Ishikawa (cell line): ENCODE results near the gene SUOX.

Experiments used
- CEBPB ChIP-seq: IDR thresholded peaks from 2 replicates; pipeline ENCODE4 v1.6.1; 2012
- CREB1 ChIP-seq: IDR thresholded peaks from 2 replicates; pipeline ENCODE4 v1.6.1; 2012; ENCODE audit warnings: low read depth
- EGR1 ChIP-seq: IDR thresholded peaks from 2 replicates; pipeline ENCODE4 v1.6.1; 2012
- EP300 ChIP-seq: IDR thresholded peaks from 2 replicates; pipeline ENCODE4 v1.6.1; 2012; ENCODE audit warnings: borderline replicate concordance
- FOXM1 ChIP-seq: IDR thresholded peaks from 2 replicates; pipeline ENCODE4 v1.6.1; 2012; ENCODE audit warnings: low read depth, borderline replicate concordance
- NFIC ChIP-seq: IDR thresholded peaks from 2 replicates; pipeline ENCODE4 v1.6.1; 2012
- RAD21 ChIP-seq: IDR thresholded peaks from 2 replicates; pipeline ENCODE4 v1.6.1; 2012; ENCODE audit warnings: low read depth
- TAF1 ChIP-seq: IDR thresholded peaks from 2 replicates; pipeline ENCODE4 v1.6.1; 2012; ENCODE audit warnings: low read depth, mild to moderate bottlenecking
- TEAD4 ChIP-seq: IDR thresholded peaks from 2 replicates; pipeline ENCODE4 v1.6.1; 2012
- YY1 ChIP-seq: IDR thresholded peaks from 2 replicates; pipeline ENCODE4 v1.6.1; 2012; ENCODE audit warnings: low read depth
- ZBTB7A ChIP-seq: IDR thresholded peaks from 2 replicates; pipeline ENCODE4 v1.6.1; 2012; ENCODE audit warnings: low read depth
- TF ChIP-seq, protein P1 (sequence below): IDR thresholded peaks from 2 replicates; pipeline ENCODE4 v1.6.1; 2012
- TF ChIP-seq, protein P2 (sequence below): IDR thresholded peaks from 2 replicates; pipeline ENCODE4 v1.6.1; 2012
- TF ChIP-seq, protein P3 (sequence below): IDR thresholded peaks from 2 replicates; pipeline ENCODE4 v1.6.1; 2012; ENCODE audit warnings: low read depth, mild to moderate bottlenecking

DNA sequence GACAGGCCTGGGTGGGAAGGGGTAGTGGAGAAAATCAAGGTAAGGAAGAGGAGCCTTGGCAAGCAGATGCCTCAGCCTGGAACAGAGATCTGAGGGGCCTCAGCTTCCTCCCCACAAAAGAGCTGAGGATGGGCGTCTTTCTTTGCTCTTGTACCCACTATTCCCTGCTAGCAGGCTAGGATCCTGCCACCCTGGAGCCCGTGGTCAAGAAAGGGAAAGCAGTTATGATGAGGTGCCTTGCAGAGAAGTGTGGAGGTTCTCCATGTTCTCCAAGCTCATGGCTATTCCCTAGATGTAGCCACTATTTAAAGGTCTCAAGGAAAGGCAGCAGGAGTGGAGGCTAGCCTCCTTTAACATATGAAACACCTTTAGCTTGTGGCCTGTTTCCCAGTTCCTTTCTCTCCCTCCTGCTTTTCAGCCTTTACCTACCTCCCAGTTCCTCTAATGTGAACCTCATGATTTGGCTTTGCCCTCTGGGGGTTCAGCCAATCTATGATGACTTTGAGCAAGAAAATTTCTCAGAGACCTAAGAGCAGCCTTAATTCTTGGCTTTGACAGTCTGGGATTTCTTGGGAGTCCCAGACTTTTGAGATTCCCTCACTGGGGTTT is 24.9 kb downstream of the SUOX start:
- TF ChIP-seq, protein P1, sequence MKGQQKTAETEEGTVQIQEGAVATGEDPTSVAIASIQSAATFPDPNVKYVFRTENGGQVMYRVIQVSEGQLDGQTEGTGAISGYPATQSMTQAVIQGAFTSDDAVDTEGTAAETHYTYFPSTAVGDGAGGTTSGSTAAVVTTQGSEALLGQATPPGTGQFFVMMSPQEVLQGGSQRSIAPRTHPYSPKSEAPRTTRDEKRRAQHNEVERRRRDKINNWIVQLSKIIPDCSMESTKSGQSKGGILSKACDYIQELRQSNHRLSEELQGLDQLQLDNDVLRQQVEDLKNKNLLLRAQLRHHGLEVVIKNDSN: no peak
- TF ChIP-seq TAF1 (no peak), EP300 (no peak), FOXM1 (no peak), RAD21 (no peak), CEBPB (no peak), NFIC (no peak), EGR1 (no peak), TEAD4 (no peak), ZBTB7A (no peak), CREB1 (no peak), YY1 (no peak)
- TF ChIP-seq, protein P2, sequence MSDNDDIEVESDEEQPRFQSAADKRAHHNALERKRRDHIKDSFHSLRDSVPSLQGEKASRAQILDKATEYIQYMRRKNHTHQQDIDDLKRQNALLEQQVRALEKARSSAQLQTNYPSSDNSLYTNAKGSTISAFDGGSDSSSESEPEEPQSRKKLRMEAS: no peak
- TF ChIP-seq, protein P3, sequence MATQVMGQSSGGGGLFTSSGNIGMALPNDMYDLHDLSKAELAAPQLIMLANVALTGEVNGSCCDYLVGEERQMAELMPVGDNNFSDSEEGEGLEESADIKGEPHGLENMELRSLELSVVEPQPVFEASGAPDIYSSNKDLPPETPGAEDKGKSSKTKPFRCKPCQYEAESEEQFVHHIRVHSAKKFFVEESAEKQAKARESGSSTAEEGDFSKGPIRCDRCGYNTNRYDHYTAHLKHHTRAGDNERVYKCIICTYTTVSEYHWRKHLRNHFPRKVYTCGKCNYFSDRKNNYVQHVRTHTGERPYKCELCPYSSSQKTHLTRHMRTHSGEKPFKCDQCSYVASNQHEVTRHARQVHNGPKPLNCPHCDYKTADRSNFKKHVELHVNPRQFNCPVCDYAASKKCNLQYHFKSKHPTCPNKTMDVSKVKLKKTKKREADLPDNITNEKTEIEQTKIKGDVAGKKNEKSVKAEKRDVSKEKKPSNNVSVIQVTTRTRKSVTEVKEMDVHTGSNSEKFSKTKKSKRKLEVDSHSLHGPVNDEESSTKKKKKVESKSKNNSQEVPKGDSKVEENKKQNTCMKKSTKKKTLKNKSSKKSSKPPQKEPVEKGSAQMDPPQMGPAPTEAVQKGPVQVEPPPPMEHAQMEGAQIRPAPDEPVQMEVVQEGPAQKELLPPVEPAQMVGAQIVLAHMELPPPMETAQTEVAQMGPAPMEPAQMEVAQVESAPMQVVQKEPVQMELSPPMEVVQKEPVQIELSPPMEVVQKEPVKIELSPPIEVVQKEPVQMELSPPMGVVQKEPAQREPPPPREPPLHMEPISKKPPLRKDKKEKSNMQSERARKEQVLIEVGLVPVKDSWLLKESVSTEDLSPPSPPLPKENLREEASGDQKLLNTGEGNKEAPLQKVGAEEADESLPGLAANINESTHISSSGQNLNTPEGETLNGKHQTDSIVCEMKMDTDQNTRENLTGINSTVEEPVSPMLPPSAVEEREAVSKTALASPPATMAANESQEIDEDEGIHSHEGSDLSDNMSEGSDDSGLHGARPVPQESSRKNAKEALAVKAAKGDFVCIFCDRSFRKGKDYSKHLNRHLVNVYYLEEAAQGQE: no peak
